Heart right ventricle (tissue), 16 donors: ENCODE measurements around the gene COA6. TPM values are rescaled to one million over a fixed set of nuclear protein-coding genes. Genes with fewer than 3 reads are reported as not detected.
"Not testable (repeated sequence)": the region's sequence is repeated elsewhere in the genome, so short reads cannot be mapped to it uniquely, and the experiment has no call there.

ENCODE experiments used
- ATAC-seq, 8 donors: fragments of 200-7000 bp; cut with Tn5 transposase; one replicate each; pipeline ENCODE4 v1.9.1; 2020; ENCODE audit warnings: mild to moderate bottlenecking in 8 of 8, moderate library complexity in 8 of 8, moderate number of reproducible peaks in 1 of 8
- DNase-seq, 2 donors: peaks; one replicate each; pipeline ENCODE4 v3.0.0-alpha.2; 2020
- H3K27ac ChIP-seq, 10 donors: fragments of 200-600 bp; sonication (generic) in 2 of 10; one replicate each; pipeline versions ENCODE4 v1.5.0 to v1.8.0; 2020 to 2022; ENCODE audit warnings: mild to moderate bottlenecking in 3 of 10
- H3K27me3 ChIP-seq, 7 donors: fragments of 200-600 bp; one replicate each; pipeline ENCODE4 v1.8.0; 2021 to 2022; ENCODE audit warnings: mild to moderate bottlenecking in 2 of 7
- H3K36me3 ChIP-seq, 9 donors: fragments of 200-600 bp; sonication (generic) in 1 of 9; one replicate each; pipeline versions ENCODE4 v1.5.0 to v1.8.0; 2020 to 2022; ENCODE audit warnings: mild to moderate bottlenecking in 2 of 9
- H3K4me1 ChIP-seq, 9 donors: fragments of 200-600 bp; sonication (generic) in 1 of 9; one replicate each; pipeline versions ENCODE4 v1.5.0 to v1.8.0; 2020 to 2022; ENCODE audit warnings: mild to moderate bottlenecking in 4 of 9
- H3K4me3 ChIP-seq, 10 donors: fragments of 200-600 bp; sonication (generic) in 2 of 10; one replicate each; pipeline versions ENCODE4 v1.5.0 to v1.8.0; 2020 to 2022; ENCODE audit warnings: mild to moderate bottlenecking in 7 of 10, moderate library complexity in 2 of 10
- H3K9me3 ChIP-seq, 11 donors: fragments of 200-600 bp in 10 of 11; sonication (generic) in 2 of 11; one replicate each; pipeline versions ENCODE4 v1.5.0 to v1.8.0; 2013 to 2022; ENCODE audit warnings: mild to moderate bottlenecking in 2 of 11, control low read depth in 1 of 11, moderate library complexity in 1 of 11
- WGBS, 2 donors: extraction: QIAGEN DNeasy Blood & Tissue Kit; methylation state at CpG; one replicate each; pipeline ENCODE4 v1.1.7; 2013; ENCODE audit warnings: inconsistent platforms in 1 of 2; 5-methylcytosine and 5-hydroxymethylcytosine counted together
- intact Hi-C, 10 donors: fragments of 100-400 bp; cut with DNase I; formaldehyde crosslinking; loops; one replicate each; pipeline versions ENCODE4 v1.11.1 to v1.14.2; 2022
- polyA plus RNA-seq, 2 donors: library from polyadenylated mRNA; stranded (reverse); fragments of 200-250 nt; gene quantifications; one replicate each; pipeline ENCODE4 v1.2.3, GENCODE V29; 2013
- total RNA-seq, 10 donors: library from RNA; stranded (reverse); fragmentation: NEBNext Ultra II Directional in 3 of 10; extraction: Animal tissue kit (Norgen Biotek cat#: 25700) in 3 of 10; gene quantifications; one replicate each; pipeline versions ENCODE4 v1.2.1 to v1.2.4, GENCODE V29; 2021 to 2023
- TF ChIP-seq, protein P1 (sequence below), 9 donors: fragments of 200-600 bp; sonication (generic) in 2 of 9; IDR thresholded peaks; one replicate each; pipeline versions ENCODE4 v1.5.0 to v1.8.0; 2021 to 2022; ENCODE audit warnings: antibody characterized with exemption in 9 of 9, mild to moderate bottlenecking in 5 of 9, moderate library complexity in 1 of 9
- donor health status: Arrhythmogenic right ventricular cardiomyopathy.
- donor health status: ischemic (EF 13 %, LVEDD 7.1; RV severe dilation, severe dysfunction).
- donor health status: healthy with polysubstance abuse.
- donor health status: DM: no; HTN: yes; CAD: no.
- donor health status: DM: no; HTN: no; CAD: no.
- donor health status: ischemic (EF 25% LVEDD 6.9; RV normal size, moderate dysfunction).
- donor health status: ischemic (EF 25% LVEDD 5.7; RV mildly dilated, moderate dysfunction).
- donor health status: healthy.
- donor health status: DM: yes; HTN: yes; CAD: no.
- donor health status: Ischemic cardiomyopathy.
- donor health status: ischemic (EF 35%, LVEDD 5.7; RV mildly dilated, moderate dysfunction).
- donor health status: nonischemic (EF 11% LVEDD 7.7; RV severe dilation, severe dysfunction).
- donor health status: DM: yes; HTN: yes; CAD: no.
- donor health status: PGD.
- donor health status: ischemic (EF 29% LVEDD 5.4; RV normal size, mild dysfunction).
- donor health status: nonischemic (EF 23%, LVEDD 6.1; RV moderate dilation, normal function).

The COA6 gene
- total and polyA plus RNA-seq, 12 donors: 23.4 to 98.5 (median 29.5) TPM

DNA sequence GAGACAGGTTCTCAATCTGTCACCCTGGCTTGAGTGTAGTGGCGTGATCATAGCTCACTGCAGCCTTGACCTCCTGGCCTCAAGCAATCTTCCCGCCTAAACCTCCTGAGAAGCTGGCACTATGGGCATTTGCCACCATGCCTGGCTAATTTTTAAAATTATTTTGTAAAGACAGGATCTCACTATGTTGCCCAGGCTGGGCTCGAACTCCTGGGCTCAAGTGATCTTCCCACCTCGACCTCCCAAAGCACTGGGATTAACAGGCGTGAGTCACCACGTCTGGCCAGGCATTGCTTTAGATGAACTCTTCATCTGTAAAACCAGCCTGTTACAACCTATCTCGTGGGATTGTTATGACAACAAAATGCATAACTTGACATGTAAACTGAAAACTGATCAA lies 2.4 kb downstream of the COA6 start:
- TF ChIP-seq, protein P1, sequence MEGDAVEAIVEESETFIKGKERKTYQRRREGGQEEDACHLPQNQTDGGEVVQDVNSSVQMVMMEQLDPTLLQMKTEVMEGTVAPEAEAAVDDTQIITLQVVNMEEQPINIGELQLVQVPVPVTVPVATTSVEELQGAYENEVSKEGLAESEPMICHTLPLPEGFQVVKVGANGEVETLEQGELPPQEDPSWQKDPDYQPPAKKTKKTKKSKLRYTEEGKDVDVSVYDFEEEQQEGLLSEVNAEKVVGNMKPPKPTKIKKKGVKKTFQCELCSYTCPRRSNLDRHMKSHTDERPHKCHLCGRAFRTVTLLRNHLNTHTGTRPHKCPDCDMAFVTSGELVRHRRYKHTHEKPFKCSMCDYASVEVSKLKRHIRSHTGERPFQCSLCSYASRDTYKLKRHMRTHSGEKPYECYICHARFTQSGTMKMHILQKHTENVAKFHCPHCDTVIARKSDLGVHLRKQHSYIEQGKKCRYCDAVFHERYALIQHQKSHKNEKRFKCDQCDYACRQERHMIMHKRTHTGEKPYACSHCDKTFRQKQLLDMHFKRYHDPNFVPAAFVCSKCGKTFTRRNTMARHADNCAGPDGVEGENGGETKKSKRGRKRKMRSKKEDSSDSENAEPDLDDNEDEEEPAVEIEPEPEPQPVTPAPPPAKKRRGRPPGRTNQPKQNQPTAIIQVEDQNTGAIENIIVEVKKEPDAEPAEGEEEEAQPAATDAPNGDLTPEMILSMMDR (IDR thresholded peaks at IDR 0.05): no peak
- Histone ChIP-seq H3K4me3 (no peak overlapping the region), H3K4me1 (peaks cover 6 to 31% (median 20%) of the 10 kb centered on the region in 9 donors), H3K27me3 (no peaks in the 10 kb centered on the region), H3K27ac (no peak overlapping the region), H3K9me3 (no peaks in the 10 kb centered on the region), H3K36me3 (peaks cover 0 to 57% (median 40%) of the 10 kb centered on the region in 9 donors)
- no peak for DNase-seq
- no peak for ATAC-seq
- intact Hi-C loops: no loop called here
- WGBS, 2 donors: 93 to 94% methylated on average over 7 of the region's 7 CpGs

DNA sequence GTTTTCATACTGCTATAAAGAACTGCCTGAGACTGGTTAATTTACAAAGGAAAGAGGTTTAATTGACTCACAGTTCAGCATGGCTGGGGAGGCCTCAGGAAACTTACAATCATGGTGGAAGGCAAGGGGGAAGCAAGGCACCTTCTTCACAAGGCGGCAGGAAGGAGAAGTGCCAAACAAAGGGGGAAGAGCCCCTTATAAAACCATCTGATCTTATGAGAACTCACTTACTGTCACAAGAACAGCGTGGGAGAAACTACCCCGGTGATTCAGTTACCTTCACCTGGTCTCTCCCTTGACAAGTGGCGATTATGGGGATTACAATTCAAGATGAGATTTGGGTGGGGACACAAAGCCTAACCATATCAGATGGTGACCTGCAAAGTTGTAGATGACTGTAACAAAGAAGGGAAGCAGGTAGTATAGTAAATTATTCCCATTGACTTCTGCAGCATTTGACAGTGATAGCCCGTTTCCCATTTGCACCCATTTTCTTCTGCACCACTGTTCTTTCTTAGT lies 6.4 kb downstream of the COA6 start:
- H3K36me3 ChIP-seq: peaks cover 0 to 89% (median 40%) of the 10 kb centered on the region in 9 donors
- H3K9me3 ChIP-seq, H3K27me3 ChIP-seq, H3K27ac ChIP-seq, H3K4me3 ChIP-seq, ATAC-seq, DNase-seq, intact Hi-C loops: not testable (repeated sequence)
- 89 to 97% methylated on average over 5 of the region's 5 CpGs for WGBS, 2 donors
- H3K4me1 ChIP-seq: peaks cover 0 to 14% (median 7%) of the 10 kb centered on the region in 9 donors

GRCh38 chr1:234381699-234382555 lies 8.7 kb downstream of the COA6 start:
- no peak overlapping the region for H3K4me3 ChIP-seq
- no peaks in the 10 kb centered on the region for H3K27me3 ChIP-seq
- WGBS, 2 donors: 89 to 91% methylated on average over 10 of the region's 10 CpGs
- H3K9me3 ChIP-seq: no peaks in the 10 kb centered on the region
- DNase-seq: no peak
- intact Hi-C loops: no loop called here
- ATAC-seq: no peak
- H3K4me1 ChIP-seq: no peaks in the 10 kb centered on the region
- TF ChIP-seq, protein P1 (IDR thresholded peaks at IDR 0.05): no peak
- H3K27ac ChIP-seq: no peak overlapping the region
- H3K36me3 ChIP-seq: peaks cover 0 to 86% (median 28%) of the 10 kb centered on the region in 9 donors

GRCh38 chr1:234386122-234386521 lies 12.9 kb downstream of the COA6 start:
- H3K27ac ChIP-seq: no peak overlapping the region
- no peak overlapping the region for H3K4me3 ChIP-seq
- no peak for DNase-seq
- no peaks in the 10 kb centered on the region for H3K4me1 ChIP-seq
- H3K36me3 ChIP-seq: peaks cover 0 to 55% (median 5%) of the 10 kb centered on the region in 9 donors
- H3K27me3 ChIP-seq: no peaks in the 10 kb centered on the region
- no peak for ATAC-seq
- WGBS, 2 donors: 97 to 98% methylated on average over 6 of the region's 6 CpGs
- no peaks in the 10 kb centered on the region for H3K9me3 ChIP-seq
- TF ChIP-seq, protein P1 (IDR thresholded peaks at IDR 0.05): no peak
- intact Hi-C loops: no loop called here

GRCh38 chr1:234388094-234388493 lies 14.8 kb downstream of the COA6 start:
- WGBS, 2 donors: 88 to 92% methylated on average over 6 of the region's 6 CpGs
- no peak overlapping the region for H3K27ac ChIP-seq
- no peak for DNase-seq
- TF ChIP-seq, protein P1 (IDR thresholded peaks at IDR 0.05): no peak
- no peak for ATAC-seq
- H3K27me3 ChIP-seq: no peaks in the 10 kb centered on the region
- intact Hi-C loops: no loop called here
- no peak overlapping the region for H3K4me3 ChIP-seq
- H3K4me1 ChIP-seq: no peaks in the 10 kb centered on the region
- H3K9me3 ChIP-seq: no peaks in the 10 kb centered on the region
- peaks cover 0 to 61% (median 16%) of the 10 kb centered on the region in 9 donors for H3K36me3 ChIP-seq
